ENCODE results near the gene ICAM5.
"Not testable (repeated sequence)": the region's sequence is repeated elsewhere in the genome, so short reads cannot be mapped to it uniquely, and the experiment has no call there.

- TF ChIP-seq CTCF, POLR2A (IDR thresholded peaks at IDR 0.05): not testable (repeated sequence)
Observed at GRCh38 chr19:10241826-10242449, 47.8 kb upstream of the ICAM5 start.

Measured in esophagus squamous epithelium (tissue), 4 donors.